ENCODE measurements around the gene OSBPL1A. TPM values are rescaled to one million over a fixed set of nuclear protein-coding genes. Genes with fewer than 3 reads are reported as not detected.

OSBPL1A gene
- total and polyA plus RNA-seq, 4 donors: 12.6 to 38.8 (median 26.0) TPM

- H3K9ac ChIP-seq (ENCODE audit: insufficient read depth in 1 of 2, low read length in 2 of 2): no peak overlapping the region
- ATAC-seq (ENCODE audit: insufficient read depth, low FRiP score) (no peak), DNase-seq (no peak)
- WGBS, 2 donors: 63 to 79% methylated on average over 2 of the region's 2 CpGs
- no peaks in the 10 kb centered on the region for H3K27me3 ChIP-seq (ENCODE audit: control insufficient read depth in 3 of 3, insufficient read depth in 3 of 3, low read length in 2 of 3)
- H3K9me3 ChIP-seq (ENCODE audit: control insufficient read depth in 4 of 4, insufficient read depth in 3 of 4, low read length in 3 of 4): no peaks in the 10 kb centered on the region
- no peak for TF ChIP-seq CTCF (IDR thresholded peaks at IDR 0.05; ENCODE audit: control extremely low read depth, extremely low read depth)
- peaks cover 0 to 27% (median 0%) of the 10 kb centered on the region in 5 donors for H3K4me1 ChIP-seq (ENCODE audit: control insufficient read depth in 5 of 5, insufficient read depth in 5 of 5, low read length in 5 of 5)
- H3K4me3 ChIP-seq: no peak overlapping the region
- H3K36me3 ChIP-seq (ENCODE audit: control insufficient read depth in 4 of 4, insufficient read depth in 4 of 4, low read length in 4 of 4): peaks cover 0 to 2% (median 1%) of the 10 kb centered on the region in 4 donors
- H3K27ac ChIP-seq (ENCODE audit: low read depth in 1 of 2, low read length in 1 of 2): no peak overlapping the region
Measured at GRCh38 chr18:24248359-24248758, 149.3 kb downstream of the OSBPL1A start.

- TF ChIP-seq CTCF (IDR thresholded peaks at IDR 0.05; ENCODE audit: control extremely low read depth, extremely low read depth): no peak
- no peak for DNase-seq
- 92 to 95% methylated on average over 3 of the region's 3 CpGs for WGBS, 2 donors
Measured at GRCh38 chr18:24246143-24246542, 151.5 kb downstream of the OSBPL1A start.

GRCh38 chr18:24244698-24245097, 152.9 kb downstream of the OSBPL1A start:
- Histone ChIP-seq H3K9ac (ENCODE audit: insufficient read depth in 1 of 2, low read length in 2 of 2) (no peak overlapping the region), H3K9me3 (ENCODE audit: control insufficient read depth in 4 of 4, insufficient read depth in 3 of 4, low read length in 3 of 4) (no peaks in the 10 kb centered on the region), H3K4me1 (ENCODE audit: control insufficient read depth in 5 of 5, insufficient read depth in 5 of 5, low read length in 5 of 5) (peaks cover 0 to 20% (median 2%) of the 10 kb centered on the region in 5 donors), H3K36me3 (ENCODE audit: control insufficient read depth in 4 of 4, insufficient read depth in 4 of 4, low read length in 4 of 4) (peaks cover 0 to 2% (median 0%) of the 10 kb centered on the region in 4 donors), H3K27ac (ENCODE audit: low read depth in 1 of 2, low read length in 1 of 2) (no peak overlapping the region), H3K27me3 (ENCODE audit: control insufficient read depth in 3 of 3, insufficient read depth in 3 of 3, low read length in 2 of 3) (no peaks in the 10 kb centered on the region), H3K4me3 (no peak overlapping the region)
- no peak for ATAC-seq (ENCODE audit: insufficient read depth, low FRiP score)
- no peak for DNase-seq
- no peak for TF ChIP-seq CTCF (IDR thresholded peaks at IDR 0.05; ENCODE audit: control extremely low read depth, extremely low read depth)
- 95 to 96% methylated on average over 5 of the region's 5 CpGs for WGBS, 2 donors

More at GRCh38 chr18:24246143-24246542, 151.5 kb downstream of the OSBPL1A start:
- Histone ChIP-seq H3K36me3 (ENCODE audit: control insufficient read depth in 4 of 4, insufficient read depth in 4 of 4, low read length in 4 of 4) (peaks cover 0 to 2% (median under 1%) of the 10 kb centered on the region in 4 donors), H3K27me3 (ENCODE audit: control insufficient read depth in 3 of 3, insufficient read depth in 3 of 3, low read length in 2 of 3) (no peaks in the 10 kb centered on the region), H3K4me1 (ENCODE audit: control insufficient read depth in 5 of 5, insufficient read depth in 5 of 5, low read length in 5 of 5) (peaks cover 0 to 23% (median 2%) of the 10 kb centered on the region in 5 donors), H3K9me3 (ENCODE audit: control insufficient read depth in 4 of 4, insufficient read depth in 3 of 4, low read length in 3 of 4) (no peaks in the 10 kb centered on the region), H3K9ac (ENCODE audit: insufficient read depth in 1 of 2, low read length in 2 of 2) (no peak overlapping the region), H3K4me3 (no peak overlapping the region), H3K27ac (ENCODE audit: low read depth in 1 of 2, low read length in 1 of 2) (no peak overlapping the region)
- ATAC-seq (ENCODE audit: insufficient read depth, low FRiP score): no peak

GRCh38 chr18:24243677-24244076, 153.9 kb downstream of the OSBPL1A start:
- Histone ChIP-seq H3K4me1 (ENCODE audit: control insufficient read depth in 5 of 5, insufficient read depth in 5 of 5, low read length in 5 of 5) (peaks cover 0 to 17% (median 0%) of the 10 kb centered on the region in 5 donors), H3K36me3 (ENCODE audit: control insufficient read depth in 4 of 4, insufficient read depth in 4 of 4, low read length in 4 of 4) (peaks cover 0 to 5% (median 2%) of the 10 kb centered on the region in 4 donors), H3K4me3 (no peak overlapping the region), H3K9me3 (ENCODE audit: control insufficient read depth in 4 of 4, insufficient read depth in 3 of 4, low read length in 3 of 4) (no peaks in the 10 kb centered on the region), H3K27ac (ENCODE audit: low read depth in 1 of 2, low read length in 1 of 2) (no peak overlapping the region), H3K9ac (ENCODE audit: insufficient read depth in 1 of 2, low read length in 2 of 2) (no peak overlapping the region), H3K27me3 (ENCODE audit: control insufficient read depth in 3 of 3, insufficient read depth in 3 of 3, low read length in 2 of 3) (no peaks in the 10 kb centered on the region)
- DNase-seq (no peak), ATAC-seq (ENCODE audit: insufficient read depth, low FRiP score) (no peak)
- WGBS, 2 donors: 59 to 85% methylated on average over 1 of the region's 1 CpG
- no peak for TF ChIP-seq CTCF (IDR thresholded peaks at IDR 0.05; ENCODE audit: control extremely low read depth, extremely low read depth)

Measured in lung (tissue), 12 donors.